ENCODE data around the gene RBM43. TPM values are rescaled to one million over a fixed set of nuclear protein-coding genes. Genes with fewer than 3 reads are reported as not detected.
"Not testable (repeated sequence)": the region's sequence is repeated elsewhere in the genome, so short reads cannot be mapped to it uniquely, and the experiment has no call there.

The RBM43 gene
- total and polyA plus RNA-seq, 7 donors = 1.8 to 16.9 (median 8.6) TPM

GRCh38 chr2:151302404-151302803, 40.7 kb upstream of the RBM43 start:
- no peak for TF ChIP-seq POLR2A (IDR thresholded peaks at IDR 0.05)
- TF ChIP-seq POLR2AphosphoS5 (IDR thresholded peaks at IDR 0.05) = no peak
- no peak for TF ChIP-seq EP300 (IDR thresholded peaks at IDR 0.05)
- no peak for TF ChIP-seq CTCF (IDR thresholded peaks at IDR 0.05)
- H3K27ac ChIP-seq = no peak overlapping the region
- no peaks in the 10 kb centered on the region for H3K36me3 ChIP-seq
- H3K4me1 ChIP-seq = no peaks in the 10 kb centered on the region
- H3K27me3 ChIP-seq = no peaks in the 10 kb centered on the region
- intact Hi-C loops (cut with DNase I) = no loop called here
- WGBS, 2 donors = 67 to 85% methylated on average over 5 of the region's 5 CpGs
- no peak for DNase-seq
- no peak overlapping the region for H3K4me3 ChIP-seq
- no peaks in the 10 kb centered on the region for H3K9me3 ChIP-seq

- Histone ChIP-seq H3K4me1 (no peaks in the 10 kb centered on the region), H3K4me3 (no peak overlapping the region), H3K36me3 (no peaks in the 10 kb centered on the region), H3K9me3 (no peaks in the 10 kb centered on the region), H3K27me3 (no peaks in the 10 kb centered on the region), H3K27ac (no peak overlapping the region)
- intact Hi-C loops (cut with DNase I) = no loop called here
- no peak for DNase-seq
- 86 to 89% methylated on average over 6 of the region's 6 CpGs for WGBS, 2 donors
- TF ChIP-seq POLR2A (IDR thresholded peaks at IDR 0.05) (no peak), EP300 (IDR thresholded peaks at IDR 0.05) (no peak), POLR2AphosphoS5 (IDR thresholded peaks at IDR 0.05) (no peak), CTCF (IDR thresholded peaks at IDR 0.05) (no peak)
Measured at GRCh38 chr2:151299920-151300539, 38.4 kb upstream of the RBM43 start.

DNA sequence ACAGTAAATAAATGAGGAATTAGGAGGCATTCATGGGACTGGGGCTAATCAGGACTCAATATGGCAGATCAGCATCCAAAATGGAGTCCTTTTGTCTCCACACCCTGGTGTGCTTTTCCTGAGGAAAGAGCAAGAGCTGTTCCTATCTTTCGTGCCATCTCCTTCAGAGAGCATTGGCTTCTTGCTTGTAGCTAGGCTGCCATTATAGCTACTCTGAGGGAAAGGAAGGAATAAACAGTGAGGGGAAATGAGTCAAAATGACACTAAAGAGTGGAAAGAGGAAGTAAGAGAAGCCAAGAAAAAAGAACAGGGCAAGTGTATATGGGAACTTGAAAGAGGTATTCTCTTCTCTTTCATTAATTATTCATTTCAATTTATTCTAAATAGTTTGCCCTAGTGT, 36.2 kb upstream of the RBM43 start:
- no peak for DNase-seq
- WGBS, 2 donors = 40 to 55% methylated on average over 1 of the region's 1 CpG
- Histone ChIP-seq H3K9me3 (no peaks in the 10 kb centered on the region), H3K4me3 (no peak overlapping the region), H3K4me1 (no peaks in the 10 kb centered on the region), H3K27me3 (no peaks in the 10 kb centered on the region), H3K36me3 (no peaks in the 10 kb centered on the region), H3K27ac (peak overlapping the region in 1 of 4 donors; percentile 32)
- TF ChIP-seq POLR2AphosphoS5 (IDR thresholded peaks at IDR 0.05) (no peak), POLR2A (IDR thresholded peaks at IDR 0.05) (no peak)
- intact Hi-C loops (cut with DNase I) = no loop called here

DNA sequence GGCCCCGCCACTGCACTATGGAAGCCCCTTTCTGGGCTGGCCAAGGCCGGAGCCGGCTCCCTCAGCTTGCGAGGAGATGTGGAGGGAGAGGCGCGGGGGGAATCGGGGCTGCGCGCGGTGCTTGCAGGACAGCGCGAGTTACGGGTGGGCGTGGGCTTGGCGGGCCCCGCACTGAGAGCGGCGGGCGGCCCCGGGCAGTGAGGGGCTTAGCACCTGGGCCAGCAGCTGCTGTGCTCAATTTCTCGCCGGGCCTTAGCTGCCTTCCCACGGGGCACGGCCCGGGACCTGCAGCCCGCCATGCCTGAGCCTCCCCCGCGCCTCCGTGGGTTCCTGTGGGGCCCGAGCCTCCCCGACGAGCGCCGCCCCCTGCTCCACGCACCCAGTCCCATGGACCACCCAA, 34.3 kb upstream of the RBM43 start:
- H3K27ac ChIP-seq; intact Hi-C loops (cut with DNase I); H3K4me3 ChIP-seq; H3K36me3 ChIP-seq; DNase-seq; H3K4me1 ChIP-seq; H3K27me3 ChIP-seq; H3K9me3 ChIP-seq: not testable (repeated sequence)
- 93 to 96% methylated on average over 35 of the region's 35 CpGs for WGBS, 2 donors

DNA sequence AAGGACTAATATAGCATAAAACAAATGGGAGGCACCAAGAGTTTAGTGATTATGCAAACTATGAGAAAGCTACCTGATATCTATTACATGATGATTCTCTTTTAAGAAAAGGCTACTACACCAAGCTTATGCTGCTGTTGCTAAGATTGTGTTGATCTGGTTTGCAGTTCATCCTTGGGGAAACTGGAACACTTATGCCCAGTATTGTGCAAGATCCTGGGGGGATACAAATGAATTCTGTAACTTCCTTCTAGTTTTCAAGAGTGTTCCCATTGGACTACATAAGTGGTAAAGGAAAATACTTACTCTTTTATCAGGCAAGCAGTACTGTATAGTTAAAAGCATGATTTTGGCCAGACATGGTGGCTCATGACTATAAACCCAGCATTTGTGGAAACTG, 30.9 kb upstream of the RBM43 start:
- Histone ChIP-seq H3K4me3 (no peak overlapping the region), H3K4me1 (peaks cover 0 to 14% (median 13%) of the 10 kb centered on the region in 4 donors), H3K27me3 (no peaks in the 10 kb centered on the region), H3K27ac (no peak overlapping the region), H3K36me3 (no peaks in the 10 kb centered on the region), H3K9me3 (no peaks in the 10 kb centered on the region)
- TF ChIP-seq POLR2AphosphoS5 (IDR thresholded peaks at IDR 0.05) = no peak
- TF ChIP-seq CTCF (IDR thresholded peaks at IDR 0.05) = no peak
- no peak for TF ChIP-seq POLR2A (IDR thresholded peaks at IDR 0.05)
- TF ChIP-seq EP300 (IDR thresholded peaks at IDR 0.05) = no peak
- DNase-seq = no peak
- intact Hi-C loops (cut with DNase I) = no loop called here

DNA sequence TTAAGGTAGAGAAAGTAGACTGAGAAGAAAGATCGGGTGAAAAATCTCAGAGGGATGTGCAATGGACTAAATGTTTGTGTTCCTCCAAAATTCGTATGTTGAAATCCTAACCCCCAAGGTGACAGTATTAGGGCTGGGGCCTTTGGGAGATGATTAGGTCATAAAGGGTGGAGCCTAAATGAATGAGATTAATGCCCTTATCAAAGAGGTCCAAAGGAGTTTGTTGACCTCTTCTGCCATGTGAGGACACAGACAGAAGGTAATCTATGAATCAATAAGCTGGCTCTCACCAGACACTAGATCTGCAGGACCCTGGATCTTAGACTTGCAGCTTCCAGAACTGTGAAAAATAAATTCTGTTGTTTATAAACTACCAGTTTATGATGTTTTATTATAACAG, 30.5 kb upstream of the RBM43 start:
- DNase-seq = no peak
- Histone ChIP-seq H3K4me1 (peaks cover 0 to 16% (median 14%) of the 10 kb centered on the region in 4 donors), H3K27ac (no peak overlapping the region), H3K9me3 (no peaks in the 10 kb centered on the region), H3K4me3 (no peak overlapping the region), H3K27me3 (no peaks in the 10 kb centered on the region), H3K36me3 (no peaks in the 10 kb centered on the region)
- intact Hi-C loops (cut with DNase I) = no loop called here
- no peak for TF ChIP-seq POLR2AphosphoS5 (IDR thresholded peaks at IDR 0.05)
- TF ChIP-seq CTCF (IDR thresholded peaks at IDR 0.05) = no peak
- no peak for TF ChIP-seq EP300 (IDR thresholded peaks at IDR 0.05)
- TF ChIP-seq POLR2A (IDR thresholded peaks at IDR 0.05) = no peak
- WGBS, 2 donors = 87 to 88% methylated on average over 2 of the region's 2 CpGs
